B cell (primary cell): ENCODE data around the gene VAV3.

ENCODE experiments used
- CTCF ChIP-seq: fragments of 200-600 bp; IDR thresholded peaks from one replicate; pipeline ENCODE4 v1.8.0; 2022; ENCODE audit warnings: antibody characterized with exemption, mild to moderate bottlenecking
- EZH2 ChIP-seq: IDR thresholded peaks from 2 replicates; pipeline ENCODE4 v1.6.1; 2012; ENCODE audit warnings: borderline replicate concordance, low read depth, mild to moderate bottlenecking, moderate library complexity, low read length; ENCODE audit not compliant: insufficient read depth, poor library complexity, severe bottlenecking

DNA sequence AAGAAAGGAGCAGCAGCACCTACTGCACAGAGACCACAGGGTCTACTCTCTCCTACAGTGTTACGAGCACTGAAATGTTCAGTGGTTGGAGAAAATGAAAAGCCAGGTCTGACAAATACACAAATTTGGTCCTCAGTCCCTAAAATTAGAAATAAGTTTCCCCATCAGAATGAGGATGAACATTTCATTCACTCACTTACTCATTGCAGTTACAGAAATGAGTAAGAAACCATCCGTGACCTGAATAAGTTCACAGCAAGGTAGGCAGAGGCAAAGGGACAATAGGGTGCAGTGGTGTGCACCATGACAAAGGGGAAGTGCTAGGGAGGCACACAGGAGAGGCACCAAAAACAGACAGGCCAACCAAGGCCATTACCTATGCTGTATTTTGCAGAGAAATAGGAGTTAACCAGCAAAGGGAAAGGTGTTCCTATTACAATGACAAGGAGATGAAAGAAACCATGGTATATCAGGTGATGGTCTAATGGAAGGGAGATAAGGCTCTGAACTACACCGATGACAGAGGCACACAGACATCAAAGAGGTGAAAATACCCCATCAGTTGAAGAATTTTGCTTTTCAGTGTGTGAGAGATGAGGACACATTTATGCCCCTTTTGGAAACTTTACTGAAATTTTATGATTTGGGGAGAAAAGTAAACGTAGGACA, 29.4 kb downstream of the VAV3 start:
- TF ChIP-seq CTCF (no peak), EZH2 (no peak)
